Testis (tissue), 2 donors: ENCODE results near the gene IREB2.

Experiments
- POLR2A ChIP-seq: fragments of 450-650 bp; IDR thresholded peaks from one replicate; pipeline ENCODE4 v1.6.1; 2017; ENCODE audit warnings: antibody characterized with exemption, mild to moderate bottlenecking, moderate library complexity
- TF ChIP-seq, protein P1 (sequence below), 3 experiments: fragments of 450-650 bp in 2 of 3; fragments of 200-600 bp in 1 of 3; sonication (generic) in 1 of 3; IDR thresholded peaks; one replicate each; pipeline ENCODE4 v1.5.1; 2016 to 2019; ENCODE audit warnings: antibody characterized with exemption in 3 of 3, mild to moderate bottlenecking in 2 of 3, moderate library complexity in 1 of 3

DNA sequence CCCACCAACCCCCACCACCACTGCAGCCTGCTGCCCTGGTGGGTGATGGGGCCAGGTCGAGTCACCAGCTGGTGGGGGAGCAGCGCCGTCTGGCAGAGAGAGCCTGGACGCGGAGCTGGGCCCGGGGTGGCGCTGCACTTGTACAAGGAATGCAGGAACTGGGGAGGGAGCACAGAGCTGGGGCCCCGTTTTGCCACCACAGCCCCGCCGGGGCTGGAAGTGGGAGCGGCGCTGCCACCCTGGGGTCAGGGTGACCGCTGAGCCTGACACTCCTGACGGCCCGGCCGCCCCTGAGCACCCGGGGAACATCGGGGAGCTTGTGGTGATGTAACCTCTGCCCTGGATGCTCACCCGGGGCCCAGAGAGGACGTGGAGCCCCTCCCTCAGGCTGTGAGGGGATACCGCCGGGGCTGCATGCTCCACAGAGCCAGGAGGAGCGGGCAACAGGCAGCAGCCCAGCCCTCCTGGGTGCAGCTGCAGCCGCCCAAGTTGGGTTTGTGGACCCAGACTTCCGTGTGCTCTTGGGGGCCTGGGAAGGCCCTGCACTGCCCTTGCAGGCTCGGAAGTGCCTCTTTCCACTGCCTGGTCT is 32.6 kb upstream of the IREB2 start:
- TF ChIP-seq, protein P1, sequence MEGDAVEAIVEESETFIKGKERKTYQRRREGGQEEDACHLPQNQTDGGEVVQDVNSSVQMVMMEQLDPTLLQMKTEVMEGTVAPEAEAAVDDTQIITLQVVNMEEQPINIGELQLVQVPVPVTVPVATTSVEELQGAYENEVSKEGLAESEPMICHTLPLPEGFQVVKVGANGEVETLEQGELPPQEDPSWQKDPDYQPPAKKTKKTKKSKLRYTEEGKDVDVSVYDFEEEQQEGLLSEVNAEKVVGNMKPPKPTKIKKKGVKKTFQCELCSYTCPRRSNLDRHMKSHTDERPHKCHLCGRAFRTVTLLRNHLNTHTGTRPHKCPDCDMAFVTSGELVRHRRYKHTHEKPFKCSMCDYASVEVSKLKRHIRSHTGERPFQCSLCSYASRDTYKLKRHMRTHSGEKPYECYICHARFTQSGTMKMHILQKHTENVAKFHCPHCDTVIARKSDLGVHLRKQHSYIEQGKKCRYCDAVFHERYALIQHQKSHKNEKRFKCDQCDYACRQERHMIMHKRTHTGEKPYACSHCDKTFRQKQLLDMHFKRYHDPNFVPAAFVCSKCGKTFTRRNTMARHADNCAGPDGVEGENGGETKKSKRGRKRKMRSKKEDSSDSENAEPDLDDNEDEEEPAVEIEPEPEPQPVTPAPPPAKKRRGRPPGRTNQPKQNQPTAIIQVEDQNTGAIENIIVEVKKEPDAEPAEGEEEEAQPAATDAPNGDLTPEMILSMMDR (IDR thresholded peaks at IDR 0.05), result no peak
- TF ChIP-seq POLR2A, result no peak
